SK-N-SH (cell line): ENCODE measurements around the gene ANKAR. TPM values are rescaled to one million over a fixed set of nuclear protein-coding genes. Genes with fewer than 3 reads are reported as not detected.

Experiments used
- CTCF ChIA-PET: fragments of 300-600, 350-600 bp; formaldehyde crosslinking; extraction: SDS; loops from one replicate; lab custom pipeline; 2021; lab: Yijun Ruan, JAX
- POLR2A ChIA-PET: fragments of 350-600 bp; sonication (Branson Sonifier 250); formaldehyde crosslinking; extraction: SDS; loops from one replicate; lab custom pipeline; 2020; ENCODE audit warnings: antibody characterized with exemption, inconsistent platforms; lab: Yijun Ruan, JAX
- DNase-seq: peaks from one replicate; pipeline ENCODE4 v3.0.0; 2012
- H2AFZ ChIP-seq: fragments of 200-600 bp; sonication (generic); 2 replicates; pipeline ENCODE4 v1.8.1; 2016; ENCODE audit warnings: antibody characterized with exemption, mild to moderate bottlenecking, low read depth
- H3F3A ChIP-seq: fragments of 200-600 bp; sonication (generic); replicated peaks from 2 replicates; pipeline ENCODE3; 2016; ENCODE audit warnings: antibody characterized with exemption, mild to moderate bottlenecking; ENCODE audit not compliant: insufficient read depth
- H3K27ac ChIP-seq, 2 experiments: fragments of 200-500 bp in 1 of 2; fragments of 200-600 bp in 1 of 2; sonication (Bioruptor generic) in 1 of 2; sonication (generic), shearing (Covaris generic) in 1 of 2; 2 replicates each; pipeline versions ENCODE4 v1.5.1 to v1.6.1; 2014 to 2016; ENCODE audit warnings: low read depth in 2 of 2, inconsistent platforms in 1 of 2, low read length in 1 of 2, mild to moderate bottlenecking in 1 of 2, mixed read lengths in 1 of 2
- H3K27me3 ChIP-seq: fragments of 200-600 bp; sonication (generic), shearing (Covaris generic); 2 replicates; pipeline ENCODE4 v1.6.1; 2016; ENCODE audit warnings: mixed run types; ENCODE audit not compliant: insufficient read depth
- H3K36me3 ChIP-seq, 2 experiments: fragments of 200-500 bp in 1 of 2; fragments of 200-600 bp in 1 of 2; sonication (Bioruptor generic) in 1 of 2; sonication (generic) in 1 of 2; replicated peaks in 1 of 2; 2 replicates each; pipeline versions ENCODE3 to v1.5.1; 2014 to 2016; ENCODE audit warnings: low read length in 1 of 2, mild to moderate bottlenecking in 1 of 2; ENCODE audit not compliant: insufficient read depth in 2 of 2, control insufficient read depth in 1 of 2
- H3K4me1 ChIP-seq, 2 experiments: fragments of 200-500 bp in 1 of 2; fragments of 200-600 bp in 1 of 2; sonication (Bioruptor generic) in 1 of 2; sonication (generic), shearing (Covaris generic) in 1 of 2; 2 replicates each; pipeline versions ENCODE4 v1.5.1 to v1.6.1; 2014 to 2016; ENCODE audit warnings: low read depth in 1 of 2, low read length in 1 of 2, mixed run types in 1 of 2; ENCODE audit not compliant: insufficient read depth in 2 of 2, control insufficient read depth in 1 of 2
- H3K4me2 ChIP-seq: fragments of 200-600 bp; sonication (generic), shearing (Covaris generic); 2 replicates; pipeline ENCODE4 v1.6.1; 2017; ENCODE audit warnings: mixed run types
- H3K4me3 ChIP-seq, 2 experiments: fragments of 200-500 bp in 1 of 2; fragments of 200-600 bp in 1 of 2; sonication (Bioruptor generic) in 1 of 2; sonication (generic), shearing (Covaris generic) in 1 of 2; 2 replicates each; pipeline versions ENCODE4 v1.5.1 to v1.8.1; 2014 to 2016; ENCODE audit warnings: low read depth in 2 of 2, inconsistent platforms in 1 of 2, low read length in 1 of 2, mild to moderate bottlenecking in 1 of 2, mixed read lengths in 1 of 2, moderate library complexity in 1 of 2
- H3K79me2 ChIP-seq: fragments of 200-600 bp; sonication (generic); 2 replicates; pipeline ENCODE4 v1.8.1; 2017; ENCODE audit warnings: mild to moderate bottlenecking; ENCODE audit not compliant: insufficient read depth
- H3K9ac ChIP-seq: fragments of 200-600 bp; sonication (generic); 2 replicates; pipeline ENCODE4 v1.6.1; 2017; ENCODE audit warnings: mixed run types
- H3K9me2 ChIP-seq: fragments of 200-600 bp; sonication (generic); 2 replicates; pipeline ENCODE4 v1.6.1; 2017; ENCODE audit warnings: mixed run types
- H3K9me3 ChIP-seq: fragments of 200-600 bp; sonication (generic); 2 replicates; pipeline ENCODE4 v1.6.1; 2017; ENCODE audit warnings: mixed run types, mild to moderate bottlenecking, moderate library complexity
- H4K20me1 ChIP-seq: fragments of 200-600 bp; sonication (generic); 2 replicates; pipeline ENCODE4 v1.6.1; 2017; ENCODE audit warnings: mild to moderate bottlenecking, mixed run types; ENCODE audit not compliant: insufficient read depth
- CTCF ChIP-seq: fragments of 200-600 bp; sonication (generic); IDR thresholded peaks from 2 replicates; pipeline ENCODE4 v1.6.1; 2017; ENCODE audit warnings: antibody characterized with exemption, mild to moderate bottlenecking, moderate library complexity
- EZH2phosphoT487 ChIP-seq: fragments of 200-600 bp; sonication (generic); IDR thresholded peaks from 2 replicates; pipeline ENCODE4 v1.6.1; 2017; ENCODE audit warnings: low read depth, mixed run types, mild to moderate bottlenecking, antibody characterized with exemption, moderate library complexity, borderline replicate concordance
- FOSL2 ChIP-seq: IDR thresholded peaks from 2 replicates; pipeline ENCODE4 v1.4.0; 2012; ENCODE audit warnings: low read depth, mild to moderate bottlenecking, moderate library complexity, borderline replicate concordance
- FOXM1 ChIP-seq: IDR thresholded peaks from 2 replicates; pipeline ENCODE4 v1.4.0; 2012; ENCODE audit warnings: low read depth, mild to moderate bottlenecking
- GABPA ChIP-seq: IDR thresholded peaks from 2 replicates; pipeline ENCODE4 v1.4.0; 2012; ENCODE audit warnings: low read depth, mild to moderate bottlenecking
- JUND ChIP-seq: IDR thresholded peaks from 2 replicates; pipeline ENCODE4 v1.4.0; 2012
- MEF2A ChIP-seq: IDR thresholded peaks from 2 replicates; pipeline ENCODE4 v1.4.0; 2012; ENCODE audit warnings: low read depth, borderline replicate concordance
- NRF1 ChIP-seq: IDR thresholded peaks from 2 replicates; pipeline ENCODE4 v1.6.1; 2012; ENCODE audit warnings: low read depth, mild to moderate bottlenecking, low read length
- RAD21 ChIP-seq: IDR thresholded peaks from 2 replicates; pipeline ENCODE4 v1.6.1; 2012; ENCODE audit warnings: mild to moderate bottlenecking, low read length
- RFX5 ChIP-seq: IDR thresholded peaks from 2 replicates; pipeline ENCODE4 v1.6.1; 2012; ENCODE audit warnings: mild to moderate bottlenecking, improper control_type of control experiment, low read length
- SIN3A ChIP-seq: IDR thresholded peaks from 2 replicates; pipeline ENCODE4 v1.6.1; 2012; ENCODE audit warnings: low read depth, mild to moderate bottlenecking, low read length, moderate library complexity, borderline replicate concordance
- SMC3 ChIP-seq: IDR thresholded peaks from 2 replicates; pipeline ENCODE4 v1.6.1; 2012; ENCODE audit warnings: low read depth, low read length, improper control_type of control experiment
- TAF1 ChIP-seq: IDR thresholded peaks from 2 replicates; pipeline ENCODE4 v1.6.1; 2012; ENCODE audit warnings: low read depth, mild to moderate bottlenecking, low read length, moderate library complexity, borderline replicate concordance
- USF2 ChIP-seq: fragments of 150-350 bp; IDR thresholded peaks from 2 replicates; pipeline ENCODE4 v1.6.1; 2017; ENCODE audit warnings: antibody characterized with exemption, low read length, low read depth, borderline replicate concordance
- YY1 ChIP-seq: IDR thresholded peaks from 2 replicates; pipeline ENCODE4 v1.4.0; 2012; ENCODE audit warnings: low read depth, mild to moderate bottlenecking
- ZBTB33 ChIP-seq: IDR thresholded peaks from 2 replicates; pipeline ENCODE4 v1.4.0; 2012; ENCODE audit warnings: low read depth, borderline replicate concordance
- WGBS: methylation state at CpG from one replicate; pipeline ENCODE4 v1.1.6; 2017; ENCODE audit warnings: low lambda C conversion rate; 5-methylcytosine and 5-hydroxymethylcytosine counted together
- polyA plus RNA-seq, 3 experiments: library from polyadenylated mRNA; depleted of rRNA; stranded (reverse); fragments of >200 nt; gene quantifications; 2 replicates each; pipeline ENCODE4 v1.2.3, GENCODE V29; 2012

The ANKAR gene
- polyA plus RNA-seq, 1 of the 3 experiments (the other 2 are of a cell fraction) = 1.6 TPM

- Histone ChIP-seq H3K9me2 (no peaks in the 10 kb centered on the region), H3F3A (no peaks in the 10 kb centered on the region), H2AFZ (no peak overlapping the region), H3K79me2 (no peaks in the 10 kb centered on the region), H3K27ac (no peak overlapping the region), H4K20me1 (no peaks in the 10 kb centered on the region), H3K4me2 (no peak overlapping the region), H3K9ac (no peak overlapping the region), H3K4me3 (no peak overlapping the region), H3K36me3 (no peaks in the 10 kb centered on the region), H3K27me3 (no peaks in the 10 kb centered on the region), H3K4me1 (no peaks in the 10 kb centered on the region), H3K9me3 (no peaks in the 10 kb centered on the region)
- POLR2A ChIA-PET = no interaction called here
- no peak for DNase-seq
- CTCF ChIA-PET = no interaction called here
- 67% methylated on average over 3 of the region's 3 CpGs for WGBS
- TF ChIP-seq USF2 (no peak), ZBTB33 (no peak), JUND (no peak), SMC3 (no peak), SIN3A (no peak), NRF1 (no peak), GABPA (no peak)
Observed at GRCh38 chr2:189654641-189655040, 19.8 kb upstream of the ANKAR start.

GRCh38 chr2:189657867-189658266, 16.6 kb upstream of the ANKAR start:
- Histone ChIP-seq H3K4me1 (peaks cover 0 to 6% of the 10 kb centered on the region in 2 experiments; a peak in 2 of 4 replicates), H3F3A (no peaks in the 10 kb centered on the region), H2AFZ (no peak overlapping the region), H3K9ac (no peak overlapping the region), H3K9me3 (no peaks in the 10 kb centered on the region), H3K4me2 (no peak overlapping the region), H3K9me2 (no peaks in the 10 kb centered on the region), H3K27me3 (no peaks in the 10 kb centered on the region), H3K79me2 (peaks cover 16% of the 10 kb centered on the region), H3K27ac (no peak overlapping the region)
- ChIA-PET POLR2A (no interaction called here), CTCF (interaction anchor here (2.2 kb wide), 1 partner anchor 41 kb away, joined by 7 read pairs; no protein-coding TSS in a partner anchor)
- WGBS = 91% methylated on average over 5 of the region's 5 CpGs
- TF ChIP-seq FOXM1 = no peak
- no peak for TF ChIP-seq RFX5
- TF ChIP-seq YY1 = no peak
- TF ChIP-seq EZH2phosphoT487 = no peak
- TF ChIP-seq RAD21 = no peak
- no peak for TF ChIP-seq CTCF
- no peak for TF ChIP-seq MEF2A
- TF ChIP-seq TAF1 = no peak
- TF ChIP-seq GABPA = no peak
- TF ChIP-seq FOSL2 = no peak
- TF ChIP-seq, all 33 proteins: peak for 0
- no peaks in the 10 kb centered on the region for H3K36me3 ChIP-seq
- no peaks in the 10 kb centered on the region for H4K20me1 ChIP-seq
- no peak overlapping the region for H3K4me3 ChIP-seq
- no peak for DNase-seq
